HepG2 (cell line): ENCODE measurements around the gene PLCG2.

Source experiments
- CREB1 ChIP-seq, 2 experiments: fragments of 450-650 bp in 1 of 2; IDR thresholded peaks; 2 replicates each; pipeline ENCODE4 v1.6.1; 2016 to 2017; ENCODE audit warnings: control low read depth in 1 of 2, mild to moderate bottlenecking in 1 of 2, missing compliant biosample characterization in 1 of 2, missing genetic modification characterization in 1 of 2
- MAFK ChIP-seq, 2 experiments: IDR thresholded peaks in 1 of 2; conservative IDR thresholded peaks in 1 of 2; 2 replicates each; pipeline ENCODE4 v1.6.1; 2011; ENCODE audit warnings: improper control_type of control experiment in 2 of 2, low read length in 2 of 2
- PAX8 ChIP-seq: sonication (generic); formaldehyde crosslinking; IDR thresholded peaks from 2 replicates; pipeline ENCODE4 v1.8.0; 2022; ENCODE audit warnings: mild to moderate bottlenecking, missing genetic modification reagents, borderline replicate concordance
- PHF21A ChIP-seq: sonication (generic); formaldehyde crosslinking; IDR thresholded peaks from 2 replicates; pipeline ENCODE4 v1.5.0; 2020; ENCODE audit warnings: mild to moderate bottlenecking, missing genetic modification reagents
- SETDB1 ChIP-seq: sonication (generic); formaldehyde crosslinking; IDR thresholded peaks from 2 replicates; pipeline ENCODE4 v1.5.1; 2020; ENCODE audit warnings: missing genetic modification reagents, mild to moderate bottlenecking, borderline replicate concordance
- SRSF9 ChIP-seq: fragments of 200-400 bp; formaldehyde crosslinking; IDR thresholded peaks from 2 replicates; pipeline ENCODE4 v1.6.1; 2018; ENCODE audit warnings: borderline replicate concordance, mild to moderate bottlenecking, low read depth, low read length; ENCODE audit not compliant: insufficient read depth, poor library complexity, severe bottlenecking
- TF ChIP-seq, protein P1 (sequence below): sonication (generic); formaldehyde crosslinking; IDR thresholded peaks from 2 replicates; pipeline ENCODE4 v1.5.0; 2020; ENCODE audit warnings: mild to moderate bottlenecking, missing genetic modification reagents, moderate library complexity
- TF ChIP-seq, protein P2 (sequence below): sonication (generic); formaldehyde crosslinking; IDR thresholded peaks from 2 replicates; pipeline ENCODE4 v1.8.1; 2022; ENCODE audit warnings: low read depth, mild to moderate bottlenecking, missing genetic modification reagents
- TF ChIP-seq, protein P3 (sequence below): sonication (generic); formaldehyde crosslinking; IDR thresholded peaks from 2 replicates; pipeline ENCODE4 v1.4.0; 2020; ENCODE audit warnings: missing genetic modification reagents
- TF ChIP-seq, protein P4 (sequence below): sonication (generic); formaldehyde crosslinking; IDR thresholded peaks from 2 replicates; pipeline ENCODE4 v1.4.0; 2020; ENCODE audit warnings: missing genetic modification reagents
- TF ChIP-seq, protein P5 (sequence below): sonication (generic); formaldehyde crosslinking; IDR thresholded peaks from 2 replicates; pipeline ENCODE4 v1.5.0; 2020; ENCODE audit warnings: missing genetic modification reagents

DNA sequence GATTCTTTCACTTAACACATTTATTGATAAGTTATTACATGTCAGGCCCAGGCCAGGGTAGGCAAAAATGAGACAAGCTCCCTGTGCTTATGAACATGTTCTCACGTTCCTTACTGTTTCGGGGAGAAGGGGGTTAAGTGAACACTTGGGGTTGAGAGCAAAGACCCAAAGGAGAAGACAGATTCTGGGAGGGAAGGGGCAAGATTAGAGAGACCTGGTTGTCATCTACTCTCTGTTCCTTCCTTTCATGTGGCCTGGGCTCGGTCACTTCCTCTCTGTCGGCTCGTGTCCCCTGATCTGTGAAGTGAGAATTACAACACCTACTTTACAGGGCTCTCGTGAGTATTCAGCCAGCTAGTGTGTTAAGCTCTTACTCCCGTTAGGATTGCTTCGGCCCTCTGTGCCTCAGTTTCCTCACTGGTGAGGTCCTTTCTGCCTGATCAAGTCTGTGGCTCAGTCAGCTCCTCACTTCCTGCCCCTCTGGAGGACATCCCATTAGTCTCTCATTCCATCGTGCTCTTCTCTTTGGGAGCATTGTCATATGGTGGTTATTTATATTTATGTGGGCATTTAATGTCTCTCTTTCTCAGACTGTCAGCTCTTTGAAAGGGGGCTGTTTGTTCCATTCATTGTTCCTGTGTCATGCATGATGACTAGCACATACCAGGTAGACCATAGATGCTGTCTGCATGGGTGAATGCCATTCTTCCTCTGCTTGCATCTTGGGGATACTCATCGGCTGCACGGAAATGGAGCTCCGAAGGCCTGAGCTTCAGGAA lies 38.9 kb downstream of the PLCG2 start:
- TF ChIP-seq, protein P1, sequence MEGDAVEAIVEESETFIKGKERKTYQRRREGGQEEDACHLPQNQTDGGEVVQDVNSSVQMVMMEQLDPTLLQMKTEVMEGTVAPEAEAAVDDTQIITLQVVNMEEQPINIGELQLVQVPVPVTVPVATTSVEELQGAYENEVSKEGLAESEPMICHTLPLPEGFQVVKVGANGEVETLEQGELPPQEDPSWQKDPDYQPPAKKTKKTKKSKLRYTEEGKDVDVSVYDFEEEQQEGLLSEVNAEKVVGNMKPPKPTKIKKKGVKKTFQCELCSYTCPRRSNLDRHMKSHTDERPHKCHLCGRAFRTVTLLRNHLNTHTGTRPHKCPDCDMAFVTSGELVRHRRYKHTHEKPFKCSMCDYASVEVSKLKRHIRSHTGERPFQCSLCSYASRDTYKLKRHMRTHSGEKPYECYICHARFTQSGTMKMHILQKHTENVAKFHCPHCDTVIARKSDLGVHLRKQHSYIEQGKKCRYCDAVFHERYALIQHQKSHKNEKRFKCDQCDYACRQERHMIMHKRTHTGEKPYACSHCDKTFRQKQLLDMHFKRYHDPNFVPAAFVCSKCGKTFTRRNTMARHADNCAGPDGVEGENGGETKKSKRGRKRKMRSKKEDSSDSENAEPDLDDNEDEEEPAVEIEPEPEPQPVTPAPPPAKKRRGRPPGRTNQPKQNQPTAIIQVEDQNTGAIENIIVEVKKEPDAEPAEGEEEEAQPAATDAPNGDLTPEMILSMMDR = no peak
- TF ChIP-seq CREB1 (IDR thresholded peaks at IDR 0.05) (no peak), CREB1 (CRISPR knock-in tag; IDR thresholded peaks at IDR 0.05) (no peak), PHF21A (no peak), MAFK (conservative IDR thresholded peaks at IDR 0.05 in 1 of 2, IDR thresholded peaks at IDR 0.05 in 1 of 2; ENCODE audit: low read length in 2 of 2) (no peak), PAX8 (CRISPR knock-in tag) (no peak), SRSF9 (no peak), SETDB1 (CRISPR knock-in tag) (no peak)
- TF ChIP-seq, protein P2, sequence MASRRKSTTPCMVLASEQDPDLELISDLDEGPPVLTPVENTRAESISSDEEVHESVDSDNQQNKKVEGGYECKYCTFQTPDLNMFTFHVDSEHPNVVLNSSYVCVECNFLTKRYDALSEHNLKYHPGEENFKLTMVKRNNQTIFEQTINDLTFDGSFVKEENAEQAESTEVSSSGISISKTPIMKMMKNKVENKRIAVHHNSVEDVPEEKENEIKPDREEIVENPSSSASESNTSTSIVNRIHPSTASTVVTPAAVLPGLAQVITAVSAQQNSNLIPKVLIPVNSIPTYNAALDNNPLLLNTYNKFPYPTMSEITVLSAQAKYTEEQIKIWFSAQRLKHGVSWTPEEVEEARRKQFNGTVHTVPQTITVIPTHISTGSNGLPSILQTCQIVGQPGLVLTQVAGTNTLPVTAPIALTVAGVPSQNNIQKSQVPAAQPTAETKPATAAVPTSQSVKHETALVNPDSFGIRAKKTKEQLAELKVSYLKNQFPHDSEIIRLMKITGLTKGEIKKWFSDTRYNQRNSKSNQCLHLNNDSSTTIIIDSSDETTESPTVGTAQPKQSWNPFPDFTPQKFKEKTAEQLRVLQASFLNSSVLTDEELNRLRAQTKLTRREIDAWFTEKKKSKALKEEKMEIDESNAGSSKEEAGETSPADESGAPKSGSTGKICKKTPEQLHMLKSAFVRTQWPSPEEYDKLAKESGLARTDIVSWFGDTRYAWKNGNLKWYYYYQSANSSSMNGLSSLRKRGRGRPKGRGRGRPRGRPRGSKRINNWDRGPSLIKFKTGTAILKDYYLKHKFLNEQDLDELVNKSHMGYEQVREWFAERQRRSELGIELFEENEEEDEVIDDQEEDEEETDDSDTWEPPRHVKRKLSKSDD (CRISPR knock-in tag) = no peak
- TF ChIP-seq, protein P3, sequence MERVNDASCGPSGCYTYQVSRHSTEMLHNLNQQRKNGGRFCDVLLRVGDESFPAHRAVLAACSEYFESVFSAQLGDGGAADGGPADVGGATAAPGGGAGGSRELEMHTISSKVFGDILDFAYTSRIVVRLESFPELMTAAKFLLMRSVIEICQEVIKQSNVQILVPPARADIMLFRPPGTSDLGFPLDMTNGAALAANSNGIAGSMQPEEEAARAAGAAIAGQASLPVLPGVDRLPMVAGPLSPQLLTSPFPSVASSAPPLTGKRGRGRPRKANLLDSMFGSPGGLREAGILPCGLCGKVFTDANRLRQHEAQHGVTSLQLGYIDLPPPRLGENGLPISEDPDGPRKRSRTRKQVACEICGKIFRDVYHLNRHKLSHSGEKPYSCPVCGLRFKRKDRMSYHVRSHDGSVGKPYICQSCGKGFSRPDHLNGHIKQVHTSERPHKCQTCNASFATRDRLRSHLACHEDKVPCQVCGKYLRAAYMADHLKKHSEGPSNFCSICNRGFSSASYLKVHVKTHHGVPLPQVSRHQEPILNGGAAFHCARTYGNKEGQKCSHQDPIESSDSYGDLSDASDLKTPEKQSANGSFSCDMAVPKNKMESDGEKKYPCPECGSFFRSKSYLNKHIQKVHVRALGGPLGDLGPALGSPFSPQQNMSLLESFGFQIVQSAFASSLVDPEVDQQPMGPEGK (CRISPR knock-in tag) = no peak
- TF ChIP-seq, protein P4, sequence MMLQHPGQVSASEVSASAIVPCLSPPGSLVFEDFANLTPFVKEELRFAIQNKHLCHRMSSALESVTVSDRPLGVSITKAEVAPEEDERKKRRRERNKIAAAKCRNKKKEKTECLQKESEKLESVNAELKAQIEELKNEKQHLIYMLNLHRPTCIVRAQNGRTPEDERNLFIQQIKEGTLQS (CRISPR knock-in tag) = no peak
- TF ChIP-seq, protein P5, sequence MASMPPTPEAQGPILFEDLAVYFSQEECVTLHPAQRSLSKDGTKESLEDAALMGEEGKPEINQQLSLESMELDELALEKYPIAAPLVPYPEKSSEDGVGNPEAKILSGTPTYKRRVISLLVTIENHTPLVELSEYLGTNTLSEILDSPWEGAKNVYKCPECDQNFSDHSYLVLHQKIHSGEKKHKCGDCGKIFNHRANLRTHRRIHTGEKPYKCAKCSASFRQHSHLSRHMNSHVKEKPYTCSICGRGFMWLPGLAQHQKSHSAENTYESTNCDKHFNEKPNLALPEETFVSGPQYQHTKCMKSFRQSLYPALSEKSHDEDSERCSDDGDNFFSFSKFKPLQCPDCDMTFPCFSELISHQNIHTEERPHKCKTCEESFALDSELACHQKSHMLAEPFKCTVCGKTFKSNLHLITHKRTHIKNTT = no peak
